ENCODE data around the gene SEPTIN7.
A peak's percentile ranks its signal among the peaks of the same experiment; 100 is the strongest.
"Not testable (repeated sequence)": the region's sequence is repeated elsewhere in the genome, so short reads cannot be mapped to it uniquely, and the experiment has no call there.

SEPTIN7 gene

DNA sequence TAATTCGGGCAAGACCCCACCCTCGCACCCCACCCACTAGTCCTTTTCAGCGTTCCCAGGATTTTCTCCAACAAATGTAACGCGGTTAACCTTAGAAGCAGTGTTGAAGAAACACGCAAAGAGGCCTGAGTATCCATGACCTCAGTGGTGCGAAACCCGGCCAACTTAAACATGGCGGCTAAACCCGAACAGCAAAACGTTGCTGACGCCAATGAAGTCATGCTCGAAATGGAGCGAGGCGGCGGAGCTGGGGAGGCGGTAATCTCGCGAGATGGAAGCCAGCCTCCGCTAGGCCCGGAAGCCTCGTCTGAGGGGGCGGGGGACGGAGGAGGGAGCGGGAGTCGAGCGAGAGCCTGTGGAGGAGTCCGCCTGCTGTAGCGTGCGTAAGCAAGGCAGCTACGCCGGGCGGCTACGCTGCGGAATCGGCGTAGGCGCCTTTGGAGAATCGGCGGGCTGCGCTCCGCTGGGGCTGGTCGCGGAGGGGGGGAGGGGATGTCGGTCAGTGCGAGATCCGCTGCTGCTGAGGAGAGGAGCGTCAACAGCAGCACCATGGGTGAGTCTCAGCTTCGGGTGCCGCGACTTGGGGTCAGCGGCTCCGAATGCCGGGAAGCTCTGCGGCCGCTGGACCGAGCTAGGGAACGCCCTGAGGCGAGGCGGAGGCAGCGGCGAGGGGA, at the start of gene SEPTIN7:
SEPTIN7 (plus strand) TSS at position 340 of the 674 bp plus-strand sequence; CDS start at position 493, 153 bp downstream.
- DNase-seq, result peak; percentile 99

DNA sequence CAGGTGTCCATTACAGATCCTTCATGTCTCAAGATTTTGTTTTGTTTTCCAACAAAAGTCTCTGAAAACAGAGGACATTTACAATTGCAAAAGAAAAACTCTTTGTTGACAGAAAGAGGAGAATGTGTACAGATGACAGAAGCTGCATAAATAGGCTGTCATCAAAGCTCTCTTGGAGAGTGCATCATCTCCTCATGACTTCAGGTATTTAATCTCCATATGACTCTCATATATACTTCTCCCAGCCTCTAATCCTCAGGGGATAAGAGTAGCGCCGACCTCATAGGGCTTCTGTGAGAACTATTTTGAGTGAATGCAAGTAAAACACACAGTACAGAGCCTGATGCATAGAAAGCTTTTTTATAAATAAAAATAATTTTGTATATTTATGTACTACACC, 48.1 kb upstream of the SEPTIN7 start:
- DNase-seq, result no peak

DNA sequence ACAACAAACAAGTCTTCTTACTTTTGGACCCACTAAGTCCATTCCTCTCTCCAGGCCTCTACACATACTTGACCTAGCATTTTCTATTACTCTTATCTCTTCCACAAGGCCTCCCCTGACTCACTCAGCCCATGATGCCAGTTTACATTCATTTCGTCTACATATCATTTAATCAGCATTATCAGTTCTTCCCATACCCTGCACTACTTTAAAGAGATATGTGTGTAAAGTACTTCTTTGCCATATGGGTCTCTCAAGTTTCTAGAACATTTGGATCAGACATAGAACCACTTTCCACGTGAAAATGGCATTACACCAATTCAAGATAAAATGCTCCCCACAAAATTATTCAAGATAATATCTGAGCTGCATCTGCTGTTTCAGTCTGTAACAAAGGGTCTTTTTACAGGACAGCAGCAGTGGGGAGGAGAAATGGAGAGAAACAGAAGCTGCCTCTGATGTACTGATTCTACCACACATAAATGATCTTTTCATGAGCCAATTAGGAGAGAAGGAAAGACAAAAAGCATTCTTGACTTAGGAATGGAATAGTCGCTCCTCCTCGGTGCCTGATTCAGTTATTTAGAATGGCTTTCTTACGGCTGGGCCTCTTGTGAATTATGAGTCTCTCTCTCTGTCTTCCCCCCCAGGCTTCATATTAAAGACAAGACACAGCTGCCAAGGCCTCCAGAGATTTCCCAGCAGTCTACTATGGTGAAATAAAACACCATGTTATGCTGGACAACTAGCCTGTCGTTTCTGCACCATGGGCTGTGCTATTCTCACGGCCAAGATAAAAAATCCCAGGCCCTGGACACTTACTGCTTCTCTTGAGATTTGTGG, 46.9 kb upstream of the SEPTIN7 start:
- DNase-seq, result no peak

DNA sequence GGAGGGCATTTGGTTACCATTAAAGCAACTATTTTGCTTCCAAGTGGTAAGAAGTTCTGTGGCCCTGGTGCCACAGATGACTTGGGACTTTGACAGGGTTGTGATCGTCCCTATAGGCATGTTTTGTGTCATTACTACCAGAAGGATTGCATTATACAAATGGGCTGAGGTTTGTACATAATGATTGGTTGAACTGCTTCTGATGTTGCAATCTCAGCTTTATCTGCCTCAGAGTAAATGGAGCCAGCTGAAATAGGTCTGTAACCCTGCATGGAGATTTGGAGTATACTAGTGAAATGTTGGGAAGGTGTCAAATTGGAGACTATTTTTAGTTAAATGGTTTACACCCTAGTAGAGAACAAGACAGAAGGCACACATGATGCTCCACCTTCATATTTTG, 46.1 kb upstream of the SEPTIN7 start:
- DNase-seq, result no peak

DNA sequence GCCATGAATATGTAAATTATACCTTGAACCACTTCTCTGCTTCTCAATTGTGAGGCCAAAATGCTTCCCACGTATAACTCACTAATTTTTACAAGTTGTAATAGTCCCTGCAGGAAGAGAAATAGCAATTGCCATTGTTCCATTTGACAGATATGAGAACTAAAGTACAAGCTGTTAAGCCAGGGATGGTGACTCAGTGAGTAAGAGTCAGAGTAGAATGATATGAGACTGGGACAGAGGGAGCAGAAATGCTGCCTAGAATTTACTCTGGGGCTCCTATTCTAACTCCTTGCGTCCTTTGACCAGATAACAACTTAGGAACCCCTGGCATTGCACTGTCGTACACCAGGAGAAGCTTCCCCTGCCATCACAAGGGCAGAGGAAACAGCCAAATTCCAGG, 45.1 kb upstream of the SEPTIN7 start:
- no peak for DNase-seq

DNA sequence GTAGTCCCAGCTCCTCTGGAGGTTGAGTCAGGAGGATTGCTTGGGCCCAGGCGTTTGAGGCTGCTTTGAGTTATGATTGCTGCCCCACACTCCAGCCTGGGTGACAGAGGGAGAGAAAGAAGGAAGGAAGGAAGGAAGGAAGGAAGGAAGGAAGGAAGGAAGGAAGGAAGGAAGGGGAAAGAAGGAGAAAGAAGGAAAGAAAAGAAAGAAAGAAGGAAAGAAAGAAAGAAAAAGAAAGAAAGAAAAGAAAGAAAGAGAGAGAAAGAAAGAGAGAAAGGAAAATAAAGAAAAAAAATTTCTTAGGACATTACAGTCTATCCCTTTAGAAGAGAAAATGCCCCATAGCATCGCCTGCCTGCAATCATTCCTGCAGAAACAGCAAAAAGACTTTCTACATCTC, 44.4 kb upstream of the SEPTIN7 start:
- not testable (repeated sequence) for DNase-seq

DNA sequence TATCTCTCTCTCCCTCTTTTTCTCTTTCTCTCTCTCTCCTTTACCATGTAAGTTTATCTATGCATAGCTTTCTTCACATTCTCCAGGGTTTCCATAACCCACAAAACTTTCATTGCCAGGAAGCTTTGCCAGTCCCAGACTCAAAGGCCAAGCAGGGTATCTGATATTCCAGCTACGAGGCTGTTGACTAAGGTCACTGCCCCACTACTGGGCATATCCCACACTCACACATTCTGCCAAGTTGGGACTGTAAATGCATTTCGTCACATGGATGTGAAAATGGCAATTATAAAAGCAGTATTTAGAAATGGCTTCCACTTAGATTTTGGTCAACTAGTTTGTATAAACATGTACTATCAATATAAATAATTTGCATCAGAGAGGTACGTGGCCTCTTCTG, 43.3 kb upstream of the SEPTIN7 start:
- DNase-seq, result no peak

DNA sequence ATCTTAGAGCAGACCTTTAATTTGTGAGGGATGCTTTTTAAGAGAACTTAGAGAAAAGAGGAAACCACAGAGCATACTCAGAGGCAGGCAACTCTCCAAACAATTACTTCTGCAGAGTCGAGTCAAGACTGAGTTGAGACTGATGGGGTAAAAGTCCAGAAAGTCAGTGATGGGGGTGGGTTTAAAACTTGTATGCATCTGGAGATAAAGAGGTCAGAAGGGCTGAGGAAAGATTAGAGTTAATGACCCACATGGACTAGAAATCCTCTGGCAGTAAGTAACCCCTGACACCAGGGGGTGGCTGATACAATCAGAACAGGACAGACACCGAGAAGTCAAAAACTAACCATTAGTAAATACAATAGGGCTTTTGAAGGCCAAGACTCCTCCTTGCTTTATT, 42.4 kb upstream of the SEPTIN7 start:
- no peak for DNase-seq

DNA sequence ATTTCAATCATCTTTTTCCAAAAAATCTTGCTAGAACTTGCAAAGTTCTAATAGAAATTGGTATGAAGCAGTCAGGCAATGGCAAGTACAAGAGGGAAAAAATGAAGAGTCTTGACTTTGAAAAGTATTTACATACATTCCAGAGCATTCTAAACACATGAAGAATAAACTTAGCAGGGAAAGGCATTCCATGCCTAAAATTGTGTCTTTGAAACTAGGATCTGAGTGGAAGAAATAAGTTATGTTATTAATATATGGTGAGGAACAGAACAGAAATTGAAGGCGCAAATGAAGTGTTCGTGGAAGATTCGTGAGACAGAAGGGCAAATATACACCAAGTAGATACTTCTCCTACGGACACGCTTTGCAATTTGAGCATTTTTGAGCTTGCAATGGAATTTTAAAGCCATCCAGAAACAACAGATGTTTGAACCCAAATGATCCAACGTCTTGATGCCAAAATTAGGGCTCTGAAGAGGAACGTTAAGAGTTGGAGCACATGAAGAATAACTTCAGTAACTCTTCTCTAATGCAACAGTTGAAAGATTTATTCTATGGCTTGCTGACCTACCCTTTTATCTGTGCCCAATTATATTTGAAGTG, 40.6 kb upstream of the SEPTIN7 start:
- no peak for DNase-seq

DNA sequence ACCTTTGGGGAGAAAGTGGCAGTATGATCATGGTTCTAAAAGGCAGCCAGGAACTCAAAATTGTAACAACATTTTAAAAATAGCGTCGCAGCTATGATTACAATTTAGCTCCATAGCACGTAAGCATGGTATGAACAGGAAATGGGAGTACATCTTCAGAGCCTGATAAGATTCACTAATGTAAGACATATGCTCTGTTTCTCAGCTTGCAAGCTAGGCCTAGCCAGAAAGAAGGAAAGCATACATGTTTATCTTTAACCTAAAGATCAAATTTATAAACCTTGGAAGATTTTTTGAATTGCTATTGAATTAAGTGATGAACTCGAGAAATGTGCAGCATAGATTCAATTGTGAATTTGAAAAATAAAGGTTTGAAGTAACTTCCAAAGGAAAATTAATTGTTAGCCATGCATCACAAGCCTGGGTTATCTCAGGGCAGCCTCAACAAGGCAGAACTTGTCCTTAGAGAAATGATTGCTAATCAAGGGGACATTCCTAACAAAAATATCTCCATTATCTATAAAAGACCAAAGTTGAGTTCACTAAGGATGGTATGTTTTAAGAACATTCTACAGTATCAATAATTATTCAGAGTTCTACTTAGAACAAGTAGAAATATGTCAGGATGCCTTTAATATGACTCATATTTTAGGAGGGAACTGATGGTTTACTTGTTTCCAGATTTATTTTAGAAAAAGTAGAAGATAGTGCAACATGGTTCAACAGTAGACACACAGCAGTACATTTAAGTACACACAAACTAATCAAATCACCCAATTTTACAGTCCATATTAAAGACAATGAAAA, 38.8 kb upstream of the SEPTIN7 start:
- no peak for DNase-seq

DNA sequence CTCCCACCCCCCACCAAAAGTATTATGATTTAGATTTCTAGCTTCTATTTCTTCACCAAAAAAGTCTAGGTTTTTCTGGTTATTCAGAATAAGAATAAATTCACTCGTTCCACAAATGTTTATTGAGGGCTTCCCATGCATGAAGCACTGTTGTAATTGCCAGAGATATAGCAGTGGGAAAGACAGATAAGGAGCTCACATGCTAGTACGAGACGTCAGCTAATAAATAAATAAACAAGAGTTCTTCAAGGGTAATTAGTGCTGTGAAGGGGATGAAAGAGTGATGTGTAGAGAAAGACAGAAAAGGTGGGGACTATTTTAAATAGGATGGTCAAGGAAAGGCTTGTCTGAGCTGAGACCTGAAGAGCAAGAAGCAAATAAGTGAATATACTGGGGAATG, 38.1 kb upstream of the SEPTIN7 start:
- DNase-seq, result no peak

DNA sequence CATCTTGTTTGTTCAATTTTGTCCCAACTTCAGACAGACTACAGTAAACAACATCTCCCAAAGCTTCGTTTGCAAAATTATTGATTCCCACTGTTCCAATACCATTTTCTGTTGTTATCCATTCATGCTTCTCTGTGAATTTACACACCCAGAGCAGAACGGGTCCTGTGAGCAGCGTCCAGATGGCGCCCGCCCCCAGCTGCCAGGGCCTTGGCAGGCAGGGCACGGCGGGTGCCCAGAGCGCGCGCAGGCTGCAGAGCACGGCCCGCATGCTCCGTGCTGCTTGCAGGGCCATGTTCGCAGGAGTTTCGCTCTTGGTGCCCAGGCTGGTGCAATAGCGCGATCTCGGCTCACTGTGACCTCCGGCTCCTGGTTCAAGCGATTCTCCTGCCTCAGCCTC, 32.5 kb upstream of the SEPTIN7 start:
- no peak for DNase-seq

DNA sequence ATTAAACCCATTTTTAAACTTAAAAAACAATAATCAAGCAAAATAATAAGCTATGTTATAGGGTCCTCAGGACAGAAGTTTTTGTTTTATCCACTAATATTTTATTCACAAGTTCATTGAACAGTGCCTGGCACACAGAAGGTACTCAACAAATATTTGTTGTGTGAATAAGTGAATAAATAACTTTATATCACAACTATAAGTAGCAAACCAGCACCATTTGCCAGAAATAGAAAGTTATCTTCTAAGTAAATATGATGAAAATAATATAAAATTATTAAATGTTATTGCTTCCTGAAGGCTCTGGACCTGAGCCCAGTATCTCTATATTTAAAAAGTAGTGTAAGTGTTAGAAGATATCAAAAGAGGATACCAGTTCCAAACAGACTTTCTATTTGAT, 29.1 kb upstream of the SEPTIN7 start:
- no peak for DNase-seq

DNA sequence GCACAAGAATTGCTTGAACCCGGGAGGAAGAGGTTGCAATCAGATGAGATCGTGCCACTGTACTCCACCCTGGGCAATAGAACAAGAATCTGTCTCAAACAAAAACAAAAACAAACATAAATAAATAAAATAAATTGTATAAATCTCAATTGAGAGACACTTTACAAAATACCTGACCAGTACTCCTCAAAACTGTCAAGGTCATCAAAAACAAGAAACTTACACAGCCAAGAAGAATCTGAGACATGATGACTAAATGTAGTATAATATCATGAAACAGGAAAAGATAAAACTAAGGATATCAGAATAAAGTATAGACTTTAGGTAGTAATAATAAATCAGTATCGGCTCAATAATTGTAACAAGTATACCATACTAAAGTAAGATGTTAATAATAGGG, 26.9 kb upstream of the SEPTIN7 start:
- no peak for DNase-seq

DNA sequence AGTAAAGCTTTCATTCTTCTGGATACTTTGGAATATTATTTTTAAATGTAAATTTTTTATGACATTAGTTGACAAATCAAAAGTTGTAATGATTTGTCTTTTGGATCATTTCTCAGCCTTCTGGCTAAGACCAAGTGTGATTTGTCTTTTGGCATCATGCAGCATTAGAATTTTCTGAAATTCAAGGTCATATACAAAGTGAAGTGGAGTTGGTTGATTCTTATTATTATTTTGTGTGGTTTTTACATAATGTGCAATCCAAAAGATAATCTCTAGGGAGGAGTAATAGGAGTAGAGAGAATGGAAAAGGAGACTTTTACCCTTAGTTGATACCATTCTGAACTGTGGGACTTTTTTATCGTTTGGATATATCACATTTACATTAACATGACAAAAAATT, 24.2 kb upstream of the SEPTIN7 start:
- no peak for DNase-seq

DNA sequence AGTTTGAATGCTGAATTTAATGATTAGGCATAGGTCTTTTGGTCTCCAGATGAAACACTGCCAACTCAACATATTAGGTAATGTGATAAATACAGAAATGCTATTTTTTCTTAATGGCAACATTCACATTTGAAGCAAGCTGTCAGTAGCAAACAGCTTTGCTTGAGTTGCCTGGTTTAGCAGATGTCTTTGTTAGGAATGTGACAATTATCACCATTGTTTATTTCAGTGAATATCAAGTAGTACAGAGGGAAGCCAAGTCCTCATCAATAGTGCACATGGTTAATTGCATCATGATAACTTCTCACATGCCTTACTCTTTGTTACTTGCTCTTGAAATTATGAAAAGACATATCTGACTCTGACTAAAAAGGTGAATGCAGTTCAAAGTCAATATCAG, 23.7 kb upstream of the SEPTIN7 start:
- no peak for DNase-seq

DNA sequence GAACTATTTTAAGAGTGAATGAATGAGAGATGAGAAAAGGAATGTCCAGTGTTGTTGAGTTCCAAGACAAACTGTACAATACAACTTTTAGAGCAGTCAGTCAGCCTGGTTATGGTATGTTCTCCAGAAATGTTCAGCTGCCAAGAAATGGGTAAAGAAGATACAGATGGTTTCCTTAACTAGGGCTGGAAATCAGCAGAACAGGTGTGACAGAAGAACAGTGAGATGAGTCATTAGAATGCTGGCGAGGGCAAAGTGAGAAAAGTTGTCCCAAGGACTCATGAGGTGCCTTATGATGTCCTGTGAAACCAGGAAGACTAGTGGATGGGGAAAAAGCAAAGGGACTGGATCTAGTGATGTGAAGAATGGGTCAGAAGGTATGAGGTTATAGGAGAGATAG, 20.8 kb upstream of the SEPTIN7 start:
- DNase-seq, result no peak

DNA sequence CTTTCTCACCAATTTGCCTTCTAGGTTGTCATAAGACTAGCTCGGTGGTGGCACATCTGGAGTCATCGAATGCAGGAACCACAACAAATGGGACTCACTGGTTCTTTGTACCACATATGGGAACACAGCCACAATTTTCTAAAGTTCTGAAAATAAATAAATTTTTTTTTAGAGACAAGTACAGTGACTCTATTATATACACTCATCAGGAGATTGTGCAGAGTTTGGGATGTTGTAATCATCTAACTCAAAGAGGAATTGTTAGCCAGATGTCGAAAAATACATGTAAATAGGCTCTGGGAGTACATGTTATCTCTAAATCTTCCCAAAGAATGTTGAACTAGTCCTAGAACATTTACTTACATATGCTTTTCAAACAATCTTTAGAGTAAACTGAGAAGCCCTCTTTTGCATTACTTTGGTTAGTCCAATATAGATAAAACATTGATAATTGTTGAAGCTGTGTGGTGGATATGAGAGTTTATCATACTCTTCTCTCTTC, 19.6 kb upstream of the SEPTIN7 start:
- no peak for DNase-seq

DNA sequence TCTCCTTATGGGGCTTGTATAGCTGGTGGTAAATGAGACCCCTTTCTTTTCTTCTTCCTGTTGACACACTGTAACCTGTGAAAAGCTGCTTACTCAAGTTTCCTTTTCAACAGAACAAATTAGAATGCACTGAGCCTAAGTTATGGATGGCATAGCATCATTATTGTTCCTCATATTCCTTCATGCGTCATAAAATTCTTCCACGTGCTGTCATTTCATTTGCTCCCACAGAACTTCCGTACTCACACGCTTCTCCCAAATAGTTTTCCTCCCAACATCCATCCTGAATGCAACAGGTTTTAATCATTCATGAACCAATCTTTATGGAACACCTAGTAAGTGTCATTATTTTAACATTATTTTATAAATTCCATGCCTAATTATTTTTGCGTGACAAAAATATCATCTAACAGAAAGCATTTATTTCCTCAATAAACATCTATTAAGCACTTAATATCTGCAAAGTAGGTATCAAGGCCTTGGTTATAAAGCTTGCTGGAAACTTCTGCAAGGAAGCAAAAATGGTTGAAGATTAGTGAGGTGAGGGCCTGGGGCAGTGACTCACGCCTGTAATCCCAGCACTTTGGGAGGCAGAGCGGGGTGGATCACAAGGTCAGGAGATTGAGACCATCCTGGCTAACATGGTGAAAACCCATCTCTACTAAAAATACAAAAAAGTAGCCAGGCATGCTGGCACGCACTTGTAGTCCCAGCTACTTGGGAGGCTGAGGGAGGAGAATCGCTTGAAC, 18.9 kb upstream of the SEPTIN7 start:
- no peak for DNase-seq

DNA sequence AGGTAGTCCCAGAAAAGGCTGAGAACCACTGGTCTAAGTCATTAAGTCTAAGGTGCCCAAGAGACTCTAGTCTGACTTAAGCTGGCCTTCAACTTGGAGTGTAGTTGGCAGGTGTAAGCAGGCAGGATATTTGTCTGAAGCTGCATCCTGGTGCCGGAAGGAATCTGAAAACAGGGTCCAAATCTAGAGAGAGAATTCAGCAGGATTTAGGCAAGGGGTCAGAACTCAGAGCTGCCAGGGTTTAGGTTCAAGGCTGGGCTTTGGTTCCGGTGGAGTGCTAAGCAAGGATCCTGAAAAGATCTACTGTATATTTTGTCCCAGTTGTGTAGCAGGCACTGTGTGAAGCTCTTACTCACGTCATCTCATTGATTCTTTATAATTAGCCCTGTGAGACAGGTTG, 16.5 kb upstream of the SEPTIN7 start:
- no peak for DNase-seq

DNA sequence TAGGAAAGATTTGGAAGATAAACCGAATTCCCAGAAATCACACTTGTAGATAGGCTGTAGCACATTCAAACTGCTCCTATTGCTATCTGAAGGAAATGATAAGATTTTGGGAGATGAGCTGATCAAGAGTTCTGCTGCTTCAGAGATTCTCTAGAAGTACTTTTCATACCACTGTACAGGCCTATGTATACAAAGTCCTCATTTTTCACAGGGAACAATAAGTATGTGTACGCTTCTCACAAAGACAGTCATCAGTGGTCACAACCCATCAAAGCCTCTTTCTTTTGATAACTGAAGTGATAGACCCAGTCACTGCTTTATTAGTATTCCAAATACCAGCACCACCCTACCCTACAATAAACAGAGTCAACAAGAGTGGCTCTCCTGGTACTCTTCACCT, 15.6 kb upstream of the SEPTIN7 start:
- DNase-seq, result no peak

DNA sequence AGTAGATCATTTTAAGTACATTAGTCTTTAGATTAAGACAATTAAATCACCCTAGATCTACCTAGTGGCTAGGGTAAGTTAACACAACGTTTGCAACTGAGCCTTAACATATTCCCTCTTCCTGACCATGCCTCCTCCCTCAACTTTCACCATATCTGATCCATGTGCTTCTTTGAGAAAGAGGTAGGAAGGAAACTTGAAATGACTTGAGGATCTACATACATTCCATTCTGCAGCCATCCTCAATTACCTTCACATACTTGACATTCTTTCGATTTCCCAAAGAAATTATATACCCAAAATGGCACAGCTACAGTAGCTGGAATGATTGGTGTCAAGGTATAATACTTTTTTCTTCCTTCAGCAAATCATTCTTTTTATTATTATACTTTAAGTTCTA, 12.9 kb upstream of the SEPTIN7 start:
- no peak for DNase-seq
